Loucy (cell line): Measurements from ENCODE around the gene HSD17B14.

Experiments
- H2AFZ ChIP-seq: fragments of 200-600 bp; sonication (generic); 2 replicates; pipeline ENCODE4 v1.6.0; 2016; ENCODE audit warnings: antibody characterized with exemption, mild to moderate bottlenecking, low read length, moderate library complexity
- H3F3A ChIP-seq: fragments of 200-600 bp; 2 replicates; pipeline ENCODE4 v1.6.0; 2016; ENCODE audit warnings: antibody characterized with exemption, low read depth, mild to moderate bottlenecking
- H3K27me3 ChIP-seq: fragments of 200-600 bp; sonication (generic); 2 replicates; pipeline ENCODE4 v1.6.1; 2014; ENCODE audit warnings: low read length, mild to moderate bottlenecking; ENCODE audit not compliant: insufficient read depth, poor library complexity, severe bottlenecking
- H3K36me3 ChIP-seq: fragments of 200-600 bp; sonication (generic); 2 replicates; pipeline ENCODE4 v1.6.1; 2016; ENCODE audit warnings: low read length; ENCODE audit not compliant: insufficient read depth
- H3K4me1 ChIP-seq: fragments of 200-600 bp; sonication (generic); 2 replicates; pipeline ENCODE4 v1.5.1; 2014; ENCODE audit warnings: low read length, mild to moderate bottlenecking; ENCODE audit not compliant: insufficient read depth, poor library complexity, severe bottlenecking
- H3K4me2 ChIP-seq: fragments of 200-600 bp; sonication (generic); 2 replicates; pipeline ENCODE4 v1.6.0; 2014; ENCODE audit warnings: antibody characterized with exemption, low read length, low read depth, mild to moderate bottlenecking; ENCODE audit not compliant: poor library complexity, severe bottlenecking
- H3K4me3 ChIP-seq: fragments of 200-600 bp; sonication (generic); 2 replicates; pipeline ENCODE4 v1.5.1; 2014; ENCODE audit warnings: low read length, mild to moderate bottlenecking, mixed read lengths; ENCODE audit not compliant: poor library complexity, severe bottlenecking
- H3K79me2 ChIP-seq: fragments of 200-600 bp; sonication (generic); 2 replicates; pipeline ENCODE4 v1.6.1; 2014; ENCODE audit warnings: low read length; ENCODE audit not compliant: insufficient read depth
- H3K9ac ChIP-seq: fragments of 200-600 bp; sonication (generic); 2 replicates; pipeline ENCODE4 v1.6.0; 2014; ENCODE audit warnings: mild to moderate bottlenecking, low read depth, low read length, moderate library complexity; ENCODE audit not compliant: poor library complexity, severe bottlenecking
- H3K9me2 ChIP-seq: fragments of 200-600 bp; sonication (generic); replicated peaks from 2 replicates; pipeline ENCODE4 v1.6.1; 2016; ENCODE audit warnings: low read depth, low read length, mixed read lengths
- H3K9me3 ChIP-seq: fragments of 200-600 bp; sonication (generic); 2 replicates; pipeline ENCODE4 v1.6.1; 2014; ENCODE audit warnings: mild to moderate bottlenecking, antibody characterized with exemption, low read length, low read depth; ENCODE audit not compliant: insufficient read depth
- H4K20me1 ChIP-seq: fragments of 200-600 bp; sonication (generic); 2 replicates; pipeline ENCODE4 v1.6.0; 2014; ENCODE audit warnings: antibody characterized with exemption, low read length, mild to moderate bottlenecking; ENCODE audit not compliant: insufficient read depth, poor library complexity, severe bottlenecking
- EZH2phosphoT487 ChIP-seq: fragments of 200-600 bp; IDR thresholded peaks from 2 replicates; pipeline ENCODE4 v1.6.1; 2018; ENCODE audit warnings: antibody characterized with exemption, mild to moderate bottlenecking, moderate library complexity, borderline replicate concordance
- TF ChIP-seq, protein P1 (sequence below): fragments of 200-600 bp; sonication (generic); conservative IDR thresholded peaks from 2 replicates; pipeline ENCODE4 v1.5.1; 2014; ENCODE audit warnings: mild to moderate bottlenecking, antibody characterized with exemption, low read length

The HSD17B14 gene

DNA sequence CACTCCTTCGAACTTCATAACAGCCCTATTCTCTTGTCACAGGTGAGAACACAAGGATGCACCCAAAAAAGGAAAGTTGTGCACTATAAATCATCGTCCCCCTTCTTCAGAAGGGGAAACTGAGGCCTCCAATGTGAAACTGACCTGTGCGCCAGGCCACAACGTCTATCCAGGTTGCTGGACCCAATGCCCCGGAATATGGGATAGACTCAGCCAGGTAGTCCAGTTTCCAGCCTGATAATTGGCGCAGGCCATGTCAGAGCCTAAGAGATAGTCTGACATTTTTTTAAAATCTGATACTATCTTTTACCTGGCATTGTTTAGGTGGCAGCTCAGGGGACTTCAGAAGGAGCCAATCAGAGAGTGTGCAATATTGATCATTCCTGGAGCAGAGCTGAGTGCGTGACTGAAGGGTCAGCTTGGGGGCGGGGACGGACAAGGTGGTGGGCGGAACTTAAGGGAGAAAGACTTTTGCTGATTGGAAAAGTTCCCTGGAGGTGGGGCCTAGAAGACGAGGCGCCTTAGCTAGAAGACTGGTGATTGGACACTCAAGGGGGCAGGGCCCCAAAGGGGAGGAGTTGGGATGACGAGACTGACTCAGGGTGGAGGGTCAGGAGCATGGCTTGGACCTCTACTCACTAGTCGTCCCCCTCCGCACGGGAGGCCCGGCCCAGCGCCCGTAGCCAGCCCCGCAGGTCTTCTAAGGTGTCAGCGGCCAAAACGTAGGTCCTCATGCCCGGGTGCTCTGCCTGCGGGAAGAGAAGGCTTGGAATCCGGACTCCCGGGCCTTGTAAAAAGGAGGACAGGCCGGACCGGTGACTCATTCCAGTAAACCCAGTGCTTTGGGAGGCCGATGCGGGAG, 23.7 kb upstream of the HSD17B14 start:
- no peak for TF ChIP-seq EZH2phosphoT487
- TF ChIP-seq, protein P1, sequence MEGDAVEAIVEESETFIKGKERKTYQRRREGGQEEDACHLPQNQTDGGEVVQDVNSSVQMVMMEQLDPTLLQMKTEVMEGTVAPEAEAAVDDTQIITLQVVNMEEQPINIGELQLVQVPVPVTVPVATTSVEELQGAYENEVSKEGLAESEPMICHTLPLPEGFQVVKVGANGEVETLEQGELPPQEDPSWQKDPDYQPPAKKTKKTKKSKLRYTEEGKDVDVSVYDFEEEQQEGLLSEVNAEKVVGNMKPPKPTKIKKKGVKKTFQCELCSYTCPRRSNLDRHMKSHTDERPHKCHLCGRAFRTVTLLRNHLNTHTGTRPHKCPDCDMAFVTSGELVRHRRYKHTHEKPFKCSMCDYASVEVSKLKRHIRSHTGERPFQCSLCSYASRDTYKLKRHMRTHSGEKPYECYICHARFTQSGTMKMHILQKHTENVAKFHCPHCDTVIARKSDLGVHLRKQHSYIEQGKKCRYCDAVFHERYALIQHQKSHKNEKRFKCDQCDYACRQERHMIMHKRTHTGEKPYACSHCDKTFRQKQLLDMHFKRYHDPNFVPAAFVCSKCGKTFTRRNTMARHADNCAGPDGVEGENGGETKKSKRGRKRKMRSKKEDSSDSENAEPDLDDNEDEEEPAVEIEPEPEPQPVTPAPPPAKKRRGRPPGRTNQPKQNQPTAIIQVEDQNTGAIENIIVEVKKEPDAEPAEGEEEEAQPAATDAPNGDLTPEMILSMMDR: no peak
- Histone ChIP-seq H3K9me3 (no peaks in the 10 kb centered on the region), H3K9ac (no peak overlapping the region), H3K4me3 (no peak overlapping the region), H3K79me2 (no peaks in the 10 kb centered on the region), H3K9me2 (no peaks in the 10 kb centered on the region), H3K4me1 (no peaks in the 10 kb centered on the region), H3F3A (no peaks in the 10 kb centered on the region), H3K4me2 (no peak overlapping the region), H3K36me3 (no peaks in the 10 kb centered on the region), H2AFZ (no peak overlapping the region), H4K20me1 (no peaks in the 10 kb centered on the region), H3K27me3 (no peaks in the 10 kb centered on the region)

DNA sequence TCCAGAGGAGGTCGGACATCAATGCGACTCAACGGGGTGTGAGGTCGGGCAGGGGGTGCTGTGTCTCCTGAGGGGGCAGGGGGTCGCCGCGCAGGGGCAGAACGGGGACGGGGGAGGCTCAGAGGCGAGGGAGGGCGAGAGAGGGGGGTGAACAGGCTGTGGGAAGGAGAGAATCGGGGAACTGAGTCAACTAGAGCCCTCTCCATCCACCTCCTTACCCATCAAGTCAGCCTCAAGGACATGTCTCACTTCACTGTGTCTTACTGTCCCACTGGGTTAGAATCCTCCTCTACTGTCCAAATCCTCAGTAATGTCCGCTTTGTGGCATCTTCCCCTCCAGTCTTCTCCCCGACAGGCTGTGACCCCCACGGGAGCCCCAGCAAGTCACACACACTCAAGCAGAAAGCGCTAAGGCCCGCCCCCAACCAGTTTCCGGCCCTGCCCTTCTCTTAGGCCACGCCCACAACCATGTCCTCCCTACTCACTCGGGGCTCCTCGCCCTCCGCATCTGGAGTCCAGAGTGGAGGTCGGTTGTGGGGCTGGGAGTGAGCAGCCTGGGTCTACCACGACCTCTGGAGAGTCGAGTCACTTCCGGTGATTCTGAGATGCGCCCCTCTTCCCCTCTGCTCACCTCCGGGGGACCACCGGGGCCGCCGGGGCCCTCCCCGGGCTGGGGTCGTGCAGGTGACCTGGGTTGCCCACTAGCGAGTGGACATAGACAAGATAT, 22.9 kb upstream of the HSD17B14 start:
- H3K36me3 ChIP-seq: no peaks in the 10 kb centered on the region
- TF ChIP-seq EZH2phosphoT487: no peak
- TF ChIP-seq, protein P1: no peak
- no peaks in the 10 kb centered on the region for H4K20me1 ChIP-seq
- H3K4me3 ChIP-seq: no peak overlapping the region
- no peaks in the 10 kb centered on the region for H3F3A ChIP-seq
- no peak overlapping the region for H2AFZ ChIP-seq
- no peaks in the 10 kb centered on the region for H3K9me2 ChIP-seq
- no peaks in the 10 kb centered on the region for H3K4me1 ChIP-seq
- no peaks in the 10 kb centered on the region for H3K79me2 ChIP-seq
- H3K9me3 ChIP-seq: no peaks in the 10 kb centered on the region
- no peak overlapping the region for H3K4me2 ChIP-seq
- no peak overlapping the region for H3K9ac ChIP-seq
- H3K27me3 ChIP-seq: no peaks in the 10 kb centered on the region

DNA sequence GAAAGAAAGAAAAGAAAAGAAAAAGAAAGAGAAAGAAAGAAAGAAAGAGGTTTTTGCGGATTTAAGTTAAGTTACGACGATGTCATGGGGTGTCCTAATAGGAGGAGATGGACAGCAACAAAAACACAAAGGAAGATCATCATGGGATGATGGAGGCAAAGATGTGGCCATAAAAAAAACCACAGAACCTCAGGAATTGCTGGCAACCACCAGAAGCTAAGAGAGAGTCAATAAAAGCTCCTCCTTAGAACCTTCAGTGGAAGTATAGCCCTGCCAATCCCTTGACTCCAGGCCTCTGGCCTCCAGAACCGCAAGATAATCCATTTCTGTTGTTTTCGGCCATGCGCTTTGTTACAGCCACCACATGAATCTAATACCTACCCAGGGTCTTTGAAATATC, 20.6 kb upstream of the HSD17B14 start:
- no peaks in the 10 kb centered on the region for H3K36me3 ChIP-seq
- TF ChIP-seq, protein P1: no peak
- no peak for TF ChIP-seq EZH2phosphoT487
- no peaks in the 10 kb centered on the region for H3K9me3 ChIP-seq
- H4K20me1 ChIP-seq: no peaks in the 10 kb centered on the region
- no peaks in the 10 kb centered on the region for H3K27me3 ChIP-seq
- H3K4me2 ChIP-seq: no peak overlapping the region
- no peak overlapping the region for H3K4me3 ChIP-seq
- no peaks in the 10 kb centered on the region for H3F3A ChIP-seq
- no peaks in the 10 kb centered on the region for H3K79me2 ChIP-seq
- no peaks in the 10 kb centered on the region for H3K4me1 ChIP-seq
- no peak overlapping the region; the same call in 1 of the 2 replicates for H2AFZ ChIP-seq
- no peak overlapping the region for H3K9ac ChIP-seq
- H3K9me2 ChIP-seq: no peaks in the 10 kb centered on the region
